H1 (cell line): ENCODE data around the gene WDR7. TPM values are rescaled to one million over a fixed set of nuclear protein-coding genes. Genes with fewer than 3 reads are reported as not detected.

Experiments used
- CTCF ChIA-PET: fragments of 300-600 bp; sonication (Branson Sonifier 250); formaldehyde crosslinking; loops from one replicate; lab custom pipeline; 2021; ENCODE audit not compliant: partially characterized antibody; lab: Charles Lee
- POLR2A ChIA-PET: fragments of 300-600 bp; sonication (Branson Sonifier 250); formaldehyde crosslinking; loops from one replicate; lab custom pipeline; 2021; ENCODE audit warnings: inconsistent platforms; ENCODE audit not compliant: partially characterized antibody; lab: Charles Lee
- DNase-seq, 2 experiments: peaks; one replicate each; pipeline versions ENCODE4 v3.0.0 to v3.0.0-alpha.2; 2010 to 2022; ENCODE audit warnings: low spot score in 2 of 2, low read depth in 1 of 2, mixed read lengths in 1 of 2
- FAIRE-seq: peaks from 2 replicates; lab custom pipeline; 2011; peaks lifted over from hg19 to GRCh38; lab: Jason Lieb, UNC
- H2AFZ ChIP-seq: 2 replicates; pipeline ENCODE4 v1.8.1; 2012; ENCODE audit warnings: low read length, inconsistent platforms
- H2AK5ac ChIP-seq: 2 replicates; pipeline ENCODE4 v1.6.1; 2013; ENCODE audit warnings: low read depth, low read length
- H2BK120ac ChIP-seq: replicated peaks from 2 replicates; pipeline ENCODE3; 2013; ENCODE audit warnings: low read depth, low read length, inconsistent platforms
- H2BK12ac ChIP-seq: 2 replicates; pipeline ENCODE4 v1.6.1; 2013; ENCODE audit warnings: low read depth, low read length
- H2BK15ac ChIP-seq: 2 replicates; pipeline ENCODE4 v1.6.1; 2013; ENCODE audit warnings: low read length
- H2BK20ac ChIP-seq: 2 replicates; pipeline ENCODE4 v1.6.1; 2013; ENCODE audit warnings: low read length
- H2BK5ac ChIP-seq: 2 replicates; pipeline ENCODE4 v1.6.1; 2013; ENCODE audit warnings: low read depth, low read length
- H3K14ac ChIP-seq: 2 replicates; pipeline ENCODE4 v1.6.1; 2013; ENCODE audit warnings: inconsistent platforms; ENCODE audit not compliant: insufficient read length
- H3K18ac ChIP-seq: 2 replicates; pipeline ENCODE4 v1.6.1; 2013; ENCODE audit warnings: low read length; ENCODE audit errors: extremely low read depth
- H3K23ac ChIP-seq: 2 replicates; pipeline ENCODE4 v1.6.1; 2013; ENCODE audit warnings: inconsistent platforms; ENCODE audit not compliant: insufficient read length
- H3K23me2 ChIP-seq: 2 replicates; pipeline ENCODE4 v1.6.1; 2013; ENCODE audit warnings: low read depth, low read length
- H3K27ac ChIP-seq: 2 replicates; pipeline ENCODE4 v1.6.1; 2011; ENCODE audit warnings: low read depth, low read length, inconsistent platforms
- H3K27me3 ChIP-seq, 4 experiments: replicated peaks in 1 of 4; 1 replicate in 1 of 4; 2 replicates in 3 of 4; pipeline versions ENCODE4 v1.6.1 to v1.8.1; 2011 to 2013; ENCODE audit warnings: low read length in 3 of 4, mild to moderate bottlenecking in 3 of 4, inconsistent platforms in 2 of 4, mixed read lengths in 2 of 4, moderate library complexity in 1 of 4; ENCODE audit not compliant: control insufficient read depth in 3 of 4, insufficient read depth in 3 of 4; ENCODE audit errors: extremely low read depth in 1 of 4
- H3K36me3 ChIP-seq, 4 experiments: 2 replicates each; pipeline versions ENCODE4 v1.6.1 to v1.8.1; 2011 to 2013; ENCODE audit warnings: mild to moderate bottlenecking in 4 of 4, low read length in 3 of 4, moderate library complexity in 2 of 4, control low read depth in 1 of 4, inconsistent platforms in 1 of 4; ENCODE audit not compliant: insufficient read depth in 4 of 4, control insufficient read depth in 2 of 4
- H3K4ac ChIP-seq: replicated peaks from 2 replicates; pipeline ENCODE3; 2013; ENCODE audit warnings: low read length, low read depth, mixed read lengths, inconsistent platforms; ENCODE audit not compliant: insufficient read length
- H3K4me1 ChIP-seq, 4 experiments: replicated peaks in 1 of 4; 1 replicate in 1 of 4; 2 replicates in 3 of 4; pipeline versions ENCODE4 v1.6.1 to v1.8.1; 2011 to 2013; ENCODE audit warnings: low read length in 3 of 4, inconsistent platforms in 2 of 4, mixed read lengths in 1 of 4; ENCODE audit not compliant: insufficient read depth in 4 of 4, control insufficient read depth in 3 of 4
- H3K4me2 ChIP-seq, 2 experiments: 2 replicates each; pipeline versions ENCODE4 v1.6.1 to v1.8.1; 2011 to 2013; ENCODE audit warnings: low read depth in 2 of 2, low read length in 2 of 2, control low read depth in 1 of 2, inconsistent platforms in 1 of 2, mild to moderate bottlenecking in 1 of 2; ENCODE audit not compliant: insufficient read depth in 1 of 2
- H3K4me3 ChIP-seq, 4 experiments: fragments of 200-600, 300-600 bp in 1 of 4; sonication (generic), shearing (Covaris generic), sonication (Bioruptor Twin) in 1 of 4; 2 replicates each; pipeline versions ENCODE4 v1.5.1 to v1.8.1; 2011 to 2016; ENCODE audit warnings: low read length in 4 of 4, low read depth in 3 of 4, control low read depth in 2 of 4, inconsistent platforms in 2 of 4, mild to moderate bottlenecking in 2 of 4, mixed read lengths in 1 of 4, moderate library complexity in 1 of 4; ENCODE audit not compliant: insufficient read depth in 2 of 4; ENCODE audit errors: extremely low read depth in 1 of 4
- H3K56ac ChIP-seq: replicated peaks from 2 replicates; pipeline ENCODE3; 2013; ENCODE audit warnings: low read depth, mild to moderate bottlenecking, mixed read lengths, low read length, inconsistent platforms; ENCODE audit not compliant: insufficient read length
- H3K79me1 ChIP-seq: 2 replicates; pipeline ENCODE4 v1.6.1; 2013; ENCODE audit warnings: low read depth, low read length, control low read depth
- H3K79me2 ChIP-seq, 2 experiments: 2 replicates each; pipeline versions ENCODE4 v1.6.1 to v1.8.1; 2012 to 2013; ENCODE audit warnings: low read length in 2 of 2, mild to moderate bottlenecking in 2 of 2, inconsistent platforms in 1 of 2; ENCODE audit not compliant: insufficient read depth in 2 of 2, control insufficient read depth in 1 of 2
- H3K9ac ChIP-seq, 4 experiments: replicated peaks in 1 of 4; 1 replicate in 1 of 4; 2 replicates in 3 of 4; pipeline versions ENCODE4 v1.6.1 to v1.8.1; 2011 to 2013; ENCODE audit warnings: low read depth in 3 of 4, low read length in 3 of 4, control low read depth in 2 of 4, mild to moderate bottlenecking in 2 of 4, moderate library complexity in 2 of 4, inconsistent platforms in 1 of 4; ENCODE audit errors: extremely low read depth in 1 of 4
- H3K9me3 ChIP-seq, 2 experiments: 2 replicates each; pipeline versions ENCODE4 v1.6.1 to v1.8.1; 2012 to 2013; ENCODE audit warnings: mild to moderate bottlenecking in 2 of 2, moderate library complexity in 2 of 2, control low read depth in 1 of 2, inconsistent platforms in 1 of 2, low read depth in 1 of 2, low read length in 1 of 2, mixed read lengths in 1 of 2; ENCODE audit not compliant: insufficient read depth in 2 of 2
- H4K20me1 ChIP-seq, 2 experiments: replicated peaks in 1 of 2; 2 replicates each; pipeline versions ENCODE3 to v1.8.1; 2011 to 2013; ENCODE audit warnings: inconsistent platforms in 2 of 2, low read length in 2 of 2, mild to moderate bottlenecking in 1 of 2; ENCODE audit not compliant: insufficient read depth in 2 of 2, control insufficient read depth in 1 of 2
- H4K5ac ChIP-seq: 2 replicates; pipeline ENCODE4 v1.6.1; 2013; ENCODE audit warnings: low read length, low read depth, mixed read lengths, inconsistent platforms; ENCODE audit not compliant: insufficient read length
- H4K8ac ChIP-seq: 2 replicates; pipeline ENCODE4 v1.8.0; 2013; ENCODE audit warnings: mild to moderate bottlenecking, moderate library complexity, low read length, inconsistent platforms; ENCODE audit not compliant: insufficient read depth; ENCODE audit errors: extremely low read depth
- H4K91ac ChIP-seq: replicated peaks from 2 replicates; pipeline ENCODE3; 2013; ENCODE audit warnings: low read length, mixed read lengths, inconsistent platforms; ENCODE audit not compliant: insufficient read length
- CEBPB ChIP-seq: IDR thresholded peaks from 2 replicates; pipeline ENCODE4 v1.6.1; 2012; ENCODE audit warnings: low read depth, low read length
- CTBP2 ChIP-seq: IDR thresholded peaks from 2 replicates; pipeline ENCODE4 v1.7.0; 2011; ENCODE audit warnings: borderline replicate concordance, mild to moderate bottlenecking, moderate library complexity, mixed read lengths, low read length; ENCODE audit not compliant: insufficient read depth, insufficient read length
- WGBS, 2 experiments: shearing (Covaris generic) in 1 of 2; methylation state at CpG; one replicate each; pipeline versions ENCODE4 v1.1.6 to v1.1.7; 2013 to 2015; ENCODE audit warnings: low lambda C conversion rate in 2 of 2, mixed read lengths in 2 of 2, inconsistent platforms in 1 of 2, low coverage in 1 of 2, missing lambda C conversion rate in 1 of 2; ENCODE audit not compliant: insufficient replicate concordance in 2 of 2, insufficient coverage in 1 of 2, insufficient read length in 1 of 2; ENCODE audit errors: extremely low coverage in 1 of 2, missing lambda C conversion rate in 1 of 2; 5-methylcytosine and 5-hydroxymethylcytosine counted together
- polyA plus RNA-seq, 7 experiments: library from polyadenylated mRNA; depleted of rRNA in 3 of 7; stranded (reverse) in 5 of 7; unstranded in 2 of 7; fragments of >200 nt in 5 of 7; fragments of 200-250 nt in 2 of 7; gene quantifications; 1 replicate in 5 of 7; 2 replicates in 1 of 7; 4 replicates in 1 of 7; pipeline versions ENCODE4 v1.2.1 to v1.2.3, GENCODE V29; 2011 to 2013; ENCODE audit warnings: missing spikeins in 2 of 7, mixed read lengths in 2 of 7
- total RNA-seq: library from RNA; stranded (reverse); fragmentation: NEBNext Ultra II Directional; extraction: Animal tissue kit (Norgen Biotek cat#: 25700); gene quantifications from 2 replicates; pipeline ENCODE4 v1.2.1, GENCODE V29; 2021

WDR7 gene
- total and polyA plus RNA-seq, 2 of the 8 experiments (the other 6 are each of a cell fraction or from before 2014, with no cell fraction given), result 5.5 to 15.2 TPM

DNA sequence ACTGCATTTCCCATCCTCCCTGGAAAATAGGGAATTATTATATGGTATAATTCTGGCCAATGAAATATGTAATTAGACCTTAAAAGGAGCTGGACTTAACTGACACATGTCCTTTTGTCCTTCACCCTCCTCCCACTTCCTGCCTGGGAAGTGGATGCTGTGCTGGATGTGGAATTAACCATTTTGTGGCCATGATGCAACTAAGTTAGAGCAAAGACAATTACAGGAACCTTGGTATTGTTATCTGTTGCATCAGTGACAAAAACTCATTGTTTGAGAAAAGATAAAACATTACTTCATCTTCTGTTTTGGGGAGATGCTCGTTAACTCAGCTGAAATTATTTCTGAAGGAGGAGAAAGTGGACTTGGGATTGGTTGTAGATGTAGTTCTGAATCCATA is 268.0 kb downstream of the WDR7 start:
- Histone ChIP-seq H3K56ac (no peak overlapping the region), H3K4ac (no peak overlapping the region), H2BK15ac (no peak overlapping the region), H3K18ac (no peak overlapping the region), H3K23ac (no peak overlapping the region), H4K8ac (no peak overlapping the region), H2BK5ac (no peak overlapping the region), H4K91ac (no peak overlapping the region), H3K36me3 (no peaks in the 10 kb centered on the region), H3K79me1 (no peaks in the 10 kb centered on the region), H2BK12ac (no peak overlapping the region), H3K27me3 (no peaks in the 10 kb centered on the region)
- no peak for DNase-seq
- POLR2A ChIA-PET, result interaction anchor here (0.6 to 0.8 kb wide), 4 partner anchors 9 to 81 kb away, joined by 3 read pairs; no protein-coding TSS in a partner anchor
- TF ChIP-seq CEBPB (0 out of 2 replicates have a peak, but pooled peaks have one; percentile 45), CTBP2 (no peak)
- TF ChIP-seq, all 59 proteins: peak for 1
- Histone ChIP-seq H4K20me1 (no peaks in the 10 kb centered on the region), H3K9me3 (no peaks in the 10 kb centered on the region), H3K9ac (no peak overlapping the region), H3K23me2 (no peaks in the 10 kb centered on the region), H3K4me3 (no peak overlapping the region), H3K27ac (no peak overlapping the region), H3K79me2 (no peaks in the 10 kb centered on the region), H2AFZ (peak overlapping the region; percentile 28; the same call in 1 of the 2 replicates), H3K14ac (no peak overlapping the region), H2BK20ac (no peak overlapping the region), H4K5ac (no peak overlapping the region), H2BK120ac (no peak overlapping the region), H3K4me2 (0 out of 4 replicates have a peak overlapping the region, but pooled peaks of 1 of the 2 experiments have one; percentile 11), H3K4me1 (peaks cover 0 to 3% (median 3%) of the 10 kb centered on the region in 4 experiments; a peak in 3 of 7 replicates), H2AK5ac (no peak overlapping the region)
- CTCF ChIA-PET, result interaction anchor here (0.6 to 1.0 kb wide), 5 partner anchors 10 to 216 kb away, joined by 3 to 4 read pairs (median 4); no protein-coding TSS in a partner anchor
- 81% methylated on average over 1 of the region's 1 CpG; no CpG with 5 or more reads in 1 of the 2 experiments for WGBS, 2 experiments
- no peak for FAIRE-seq
